DND-41 (cell line): ENCODE measurements around the gene KLHL12.
A peak's percentile ranks its signal among the peaks of the same experiment; 100 is the strongest.

Experiments
- ATAC-seq: fragments of 200-7000 bp; cut with Tn5 transposase; 3 replicates; pipeline ENCODE4 v1.9.1; 2021; ENCODE audit warnings: low read depth; ENCODE audit not compliant: insufficient read depth
- DNase-seq: peaks from one replicate; pipeline ENCODE4 v3.0.0-alpha.2; 2020
- H2AFZ ChIP-seq: 2 replicates; pipeline ENCODE4 v1.6.0; 2012; ENCODE audit warnings: low read depth, low read length
- H3K27ac ChIP-seq: 2 replicates; pipeline ENCODE4 v1.5.1; 2012; ENCODE audit warnings: low read length, inconsistent platforms
- H3K27me3 ChIP-seq: fragments of 200-600 bp; sonication (generic); 2 replicates; pipeline ENCODE4 v1.6.0; 2012; ENCODE audit warnings: low read length, mild to moderate bottlenecking, inconsistent platforms; ENCODE audit not compliant: insufficient read depth, poor library complexity
- H3K36me3 ChIP-seq: 2 replicates; pipeline ENCODE4 v1.5.1; 2012; ENCODE audit warnings: low read length, inconsistent platforms; ENCODE audit not compliant: insufficient read depth
- H3K4me1 ChIP-seq: 2 replicates; pipeline ENCODE4 v1.5.1; 2012; ENCODE audit warnings: mild to moderate bottlenecking, low read length; ENCODE audit not compliant: insufficient read depth
- H3K4me2 ChIP-seq: 2 replicates; pipeline ENCODE4 v1.6.0; 2012; ENCODE audit warnings: mild to moderate bottlenecking, moderate library complexity, low read length, inconsistent platforms; ENCODE audit not compliant: insufficient read depth
- H3K4me3 ChIP-seq, 2 experiments: fragments of 200-600 bp in 1 of 2; shearing (Covaris generic) in 1 of 2; 2 replicates each; pipeline ENCODE4 v1.5.1; 2012 to 2016; ENCODE audit warnings: inconsistent platforms in 2 of 2, low read length in 2 of 2, mild to moderate bottlenecking in 2 of 2, low read depth in 1 of 2, moderate library complexity in 1 of 2
- H3K79me2 ChIP-seq: 2 replicates; pipeline ENCODE4 v1.6.0; 2012; ENCODE audit warnings: low read length, inconsistent platforms; ENCODE audit not compliant: insufficient read depth
- H3K9ac ChIP-seq: 2 replicates; pipeline ENCODE4 v1.6.0; 2012; ENCODE audit warnings: low read depth, mild to moderate bottlenecking, inconsistent platforms, low read length, moderate library complexity
- H3K9me3 ChIP-seq: 2 replicates; pipeline ENCODE4 v1.5.1; 2012; ENCODE audit warnings: low read length, moderate library complexity, mild to moderate bottlenecking, inconsistent platforms; ENCODE audit not compliant: insufficient read depth, severe bottlenecking
- H4K20me1 ChIP-seq: 2 replicates; pipeline ENCODE4 v1.6.0; 2012; ENCODE audit warnings: low read length; ENCODE audit not compliant: insufficient read depth
- CTCF ChIP-seq: IDR thresholded peaks from 2 replicates; pipeline ENCODE4 v1.5.1; 2012; ENCODE audit warnings: borderline replicate concordance, low read length, moderate library complexity, mild to moderate bottlenecking; ENCODE audit not compliant: poor library complexity, severe bottlenecking; ENCODE audit errors: extremely low read depth
- EZH2 ChIP-seq: IDR thresholded peaks from 3 replicates; pipeline ENCODE4 v1.6.1; 2012; ENCODE audit warnings: borderline replicate concordance, low read depth, mild to moderate bottlenecking, moderate library complexity, low read length, inconsistent platforms; ENCODE audit not compliant: severe bottlenecking

The KLHL12 gene

GRCh38 chr1:202852163-202852904, 74.7 kb downstream of the KLHL12 start:
- H3K9ac ChIP-seq: no peak overlapping the region
- DNase-seq: peak; percentile 32
- H4K20me1 ChIP-seq: no peaks in the 10 kb centered on the region
- no peaks in the 10 kb centered on the region for H3K79me2 ChIP-seq
- TF ChIP-seq CTCF (peak; percentile 57), EZH2 (no peak)
- no peaks in the 10 kb centered on the region for H3K9me3 ChIP-seq
- H3K4me2 ChIP-seq: no peak overlapping the region
- no peak overlapping the region for H3K4me3 ChIP-seq
- H3K27me3 ChIP-seq: no peaks in the 10 kb centered on the region
- no peak overlapping the region for H3K27ac ChIP-seq
- peak overlapping the region; percentile 69 for H2AFZ ChIP-seq
- no peaks in the 10 kb centered on the region for H3K4me1 ChIP-seq
- ATAC-seq: peak; percentile 72
- no peaks in the 10 kb centered on the region for H3K36me3 ChIP-seq

GRCh38 chr1:202850593-202851362, 76.3 kb downstream of the KLHL12 start:
- TF ChIP-seq EZH2 (no peak), CTCF (no peak)
- Histone ChIP-seq H3K27ac (no peak overlapping the region), H3K9me3 (no peaks in the 10 kb centered on the region), H3K4me2 (no peak overlapping the region), H3K36me3 (no peaks in the 10 kb centered on the region), H3K4me1 (no peaks in the 10 kb centered on the region), H3K27me3 (peaks cover 2% of the 10 kb centered on the region), H3K79me2 (no peaks in the 10 kb centered on the region), H3K4me3 (no peak overlapping the region), H4K20me1 (no peaks in the 10 kb centered on the region), H2AFZ (no peak overlapping the region), H3K9ac (no peak overlapping the region)
- DNase-seq: no peak
- no peak for ATAC-seq

GRCh38 chr1:202848191-202848542, 78.9 kb downstream of the KLHL12 start:
- H2AFZ ChIP-seq: no peak overlapping the region
- H3K9me3 ChIP-seq: no peaks in the 10 kb centered on the region
- H3K27me3 ChIP-seq: peaks cover 6% of the 10 kb centered on the region
- no peak overlapping the region for H3K27ac ChIP-seq
- TF ChIP-seq EZH2 (no peak), CTCF (no peak)
- no peaks in the 10 kb centered on the region for H3K79me2 ChIP-seq
- no peak overlapping the region for H3K4me3 ChIP-seq
- DNase-seq: no peak
- H3K9ac ChIP-seq: no peak overlapping the region
- H3K4me2 ChIP-seq: no peak overlapping the region
- no peaks in the 10 kb centered on the region for H3K36me3 ChIP-seq
- ATAC-seq: no peak
- no peaks in the 10 kb centered on the region for H3K4me1 ChIP-seq
- H4K20me1 ChIP-seq: no peaks in the 10 kb centered on the region
